Eye (tissue), 1 donor: ENCODE measurements around the gene LRRC26.
A peak's percentile ranks its signal among the peaks of the same experiment; 100 is the strongest.

Experiments
- DNase-seq: peaks from one replicate; pipeline ENCODE4 v3.0.0-alpha.2; 2015

The LRRC26 gene

DNA sequence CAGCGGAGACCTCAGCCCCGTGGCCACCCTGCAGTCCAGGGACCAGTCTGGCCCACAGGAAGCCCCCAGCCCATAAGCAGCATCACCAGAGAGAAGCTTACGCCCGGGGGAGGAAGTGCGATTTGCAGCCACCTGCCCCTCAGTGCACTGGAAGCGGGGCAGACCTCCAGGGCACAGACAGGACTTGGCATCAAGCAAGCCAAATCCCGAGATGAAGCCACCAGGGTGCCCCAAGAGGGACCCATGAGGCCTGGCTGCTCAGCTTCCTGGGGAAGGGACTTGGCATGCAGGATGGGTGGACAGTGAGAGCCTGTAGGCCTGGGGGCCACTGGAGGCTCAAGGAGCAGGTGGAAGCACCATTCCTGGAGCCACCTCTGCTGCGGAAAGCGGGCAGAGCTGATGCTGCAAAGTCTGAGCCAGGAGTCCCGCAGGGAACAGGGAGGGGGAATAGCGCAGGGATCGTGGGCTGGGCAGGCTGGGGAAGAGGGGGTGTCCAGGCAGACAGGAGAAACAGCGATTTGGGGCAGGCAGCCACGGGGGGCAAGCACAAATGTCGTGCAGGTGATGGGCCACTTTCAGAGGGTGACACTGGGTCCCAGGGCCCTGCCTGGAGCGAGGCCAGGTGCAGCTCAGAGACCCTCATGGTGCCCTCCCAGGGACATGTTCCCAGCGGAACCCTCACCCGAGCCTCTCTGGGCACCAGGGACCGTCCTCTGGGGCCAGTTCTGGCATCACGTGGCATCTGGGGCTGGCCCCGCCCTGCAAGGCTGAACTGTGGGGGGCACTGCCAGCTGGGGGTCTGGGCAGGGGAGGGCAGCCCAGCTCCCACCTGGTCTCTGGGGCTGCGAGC, 3.2 kb downstream of the LRRC26 start:
- no peak for DNase-seq

GRCh38 chr9:137165250-137165836, 4.5 kb downstream of the LRRC26 start:
- DNase-seq, result no peak

DNA sequence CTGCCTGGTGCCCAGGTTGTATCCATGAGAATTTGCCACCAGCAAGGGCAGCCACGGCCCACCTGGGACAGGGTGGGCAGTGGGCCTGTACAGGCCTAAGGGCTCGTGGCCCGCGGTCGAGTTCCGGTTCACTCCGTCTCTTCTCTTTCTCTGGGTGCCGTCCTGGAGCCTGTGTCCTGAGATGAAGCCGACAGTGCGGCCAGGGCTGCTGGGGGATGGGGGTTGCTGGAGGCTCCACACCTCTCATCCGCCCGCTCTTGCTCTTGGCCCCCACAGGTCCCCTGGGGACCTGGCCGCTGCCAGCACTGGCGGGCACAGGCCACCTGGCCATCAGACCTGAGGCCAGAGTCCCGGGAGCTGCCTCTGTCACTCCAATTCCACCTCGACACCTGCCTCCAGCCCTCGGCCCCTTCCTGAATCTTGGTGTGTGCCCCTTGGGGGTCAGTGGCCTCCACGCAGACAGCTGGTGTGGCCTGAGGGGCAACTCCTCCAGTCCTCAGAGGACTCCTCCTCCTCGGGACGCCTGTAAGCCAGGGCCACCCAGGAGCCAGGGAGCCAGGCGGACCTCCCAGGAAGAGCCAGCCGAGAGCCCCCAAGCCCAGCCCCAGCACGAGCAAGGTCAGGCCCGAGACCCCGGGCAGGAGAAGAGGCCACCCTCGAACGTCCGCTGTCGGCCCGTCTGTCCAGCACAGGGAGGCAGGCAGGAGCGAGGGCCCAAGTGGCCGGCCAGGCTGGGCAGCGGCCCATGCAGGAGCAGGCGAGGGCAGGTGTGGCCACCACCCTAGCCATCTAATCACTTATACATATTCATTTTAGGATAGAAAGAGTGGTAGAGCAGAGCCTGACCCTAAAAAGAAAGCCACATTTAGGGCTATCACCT, 5.2 kb downstream of the LRRC26 start:
- no peak for DNase-seq

GRCh38 chr9:137163805-137164204, 6.0 kb downstream of the LRRC26 start:
- DNase-seq, result no peak

DNA sequence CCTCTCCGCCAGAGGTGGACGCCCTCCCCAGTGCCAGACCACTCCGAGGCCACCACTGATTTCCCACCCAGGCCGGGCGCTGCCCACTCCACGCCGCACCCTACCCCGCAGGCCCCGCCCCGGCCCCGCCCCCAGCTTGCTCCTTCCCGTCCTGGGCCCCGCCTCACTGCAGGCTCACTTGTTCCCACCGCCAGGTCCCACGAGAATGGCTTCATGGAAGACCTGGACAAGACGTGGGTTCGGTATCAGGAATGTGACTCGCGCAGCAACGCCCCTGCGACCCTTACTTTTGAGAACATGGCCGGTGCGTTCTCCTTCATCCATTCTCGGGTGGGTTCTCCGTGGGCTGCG, 6.5 kb downstream of the LRRC26 start:
- no peak for DNase-seq

DNA sequence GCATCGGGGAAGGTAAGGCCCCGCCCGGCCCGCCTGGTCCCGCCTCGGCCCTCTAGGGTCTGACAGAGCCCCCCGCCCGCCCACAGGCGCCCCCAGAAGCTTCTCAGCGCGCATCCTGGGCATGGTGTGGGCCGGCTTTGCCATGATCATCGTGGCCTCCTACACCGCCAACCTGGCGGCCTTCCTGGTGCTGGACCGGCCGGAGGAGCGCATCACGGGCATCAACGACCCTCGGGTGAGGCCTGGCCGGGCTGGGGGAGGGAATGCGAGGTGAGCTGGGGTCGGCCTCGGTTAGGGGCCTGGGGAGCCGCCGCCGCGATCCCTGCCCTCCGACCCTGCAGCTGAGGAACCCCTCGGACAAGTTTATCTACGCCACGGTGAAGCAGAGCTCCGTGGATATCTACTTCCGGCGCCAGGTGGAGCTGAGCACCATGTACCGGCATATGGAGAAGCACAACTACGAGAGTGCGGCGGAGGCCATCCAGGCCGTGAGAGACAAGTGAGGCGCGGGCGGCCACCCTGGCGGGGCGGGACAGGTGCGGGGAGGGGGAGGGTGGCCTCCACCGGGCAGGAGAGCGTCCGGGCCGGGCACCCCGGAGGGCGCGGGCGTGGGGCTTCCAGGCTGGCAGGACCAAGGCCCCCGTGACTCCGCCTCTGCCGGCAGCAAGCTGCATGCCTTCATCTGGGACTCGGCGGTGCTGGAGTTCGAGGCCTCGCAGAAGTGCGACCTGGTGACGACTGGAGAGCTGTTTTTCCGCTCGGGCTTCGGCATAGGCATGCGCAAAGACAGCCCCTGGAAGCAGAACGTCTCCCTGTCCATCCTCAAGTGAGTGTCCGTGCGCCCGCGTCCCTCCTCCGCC, 7.1 kb downstream of the LRRC26 start:
- DNase-seq, result peak; percentile 54

GRCh38 chr9:137161558-137162486, 8.0 kb downstream of the LRRC26 start:
- DNase-seq, result no peak

GRCh38 chr9:137160716-137161557, 8.9 kb downstream of the LRRC26 start:
- DNase-seq, result no peak

DNA sequence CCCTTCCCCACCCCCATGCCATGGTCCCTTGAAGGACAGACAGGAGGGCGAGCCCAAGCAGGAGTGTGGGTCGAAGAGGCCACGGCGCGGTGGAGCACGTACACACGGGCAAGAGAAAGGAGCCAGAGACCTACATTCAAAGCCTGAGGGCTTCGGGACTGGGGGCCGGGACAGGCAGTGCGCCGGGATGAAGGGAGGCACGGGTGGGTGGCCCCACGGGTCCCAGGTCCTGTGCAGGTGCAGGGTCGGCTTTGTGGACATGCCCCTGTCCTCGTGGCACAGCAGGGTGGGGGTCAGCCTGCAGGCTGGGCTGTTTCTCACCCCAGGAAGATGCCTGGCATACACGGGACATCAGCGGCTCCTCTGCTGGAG, 9.8 kb downstream of the LRRC26 start:
- DNase-seq, result no peak

DNA sequence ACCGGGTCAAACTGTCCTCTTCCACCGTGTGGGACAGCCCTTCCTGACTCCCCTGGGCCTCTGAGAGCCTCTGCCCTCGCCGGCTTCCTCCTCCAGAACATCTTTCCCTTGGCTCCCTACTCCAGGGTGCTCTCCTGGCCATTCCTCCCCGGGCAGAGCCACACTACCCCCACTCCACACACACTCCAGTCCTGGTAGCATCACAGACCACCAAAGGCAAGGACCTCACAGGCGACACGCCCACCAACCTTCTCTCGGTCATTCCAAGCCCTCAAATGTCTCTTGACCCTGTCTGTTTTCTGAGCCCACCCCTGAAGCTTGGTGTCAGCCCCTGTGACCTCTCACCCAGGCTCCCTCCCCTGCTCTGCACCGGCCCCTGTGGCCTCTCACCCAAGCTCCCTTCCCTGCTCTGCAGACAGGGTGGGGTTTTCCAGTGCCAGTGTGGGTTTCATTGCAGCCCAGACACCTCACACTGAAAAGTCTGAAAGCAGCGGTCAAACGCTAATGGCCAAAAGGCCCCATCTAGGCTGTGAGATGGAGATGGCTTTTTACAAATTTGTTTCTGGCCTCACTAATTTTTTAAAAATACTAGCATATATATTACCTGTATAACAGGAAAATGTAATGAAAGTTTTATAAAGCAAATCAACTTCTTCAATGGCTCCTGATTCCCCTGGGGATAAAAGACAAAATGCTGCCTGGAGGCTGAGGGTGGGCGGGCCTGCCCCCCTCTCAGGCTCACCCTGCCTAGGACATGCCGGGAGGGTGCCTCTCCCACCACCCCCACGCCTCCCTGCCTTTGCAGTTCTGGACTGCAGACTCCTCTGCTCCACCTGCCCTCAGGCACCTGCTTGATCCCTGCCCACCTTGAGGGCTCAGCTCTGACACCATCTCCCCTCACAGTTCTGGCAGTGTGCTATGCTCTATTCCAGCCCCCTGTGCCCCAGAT, 10.5 kb downstream of the LRRC26 start:
- DNase-seq, result no peak

- DNase-seq, result no peak
These were observed 11.2 kb downstream of the LRRC26 start for GRCh38 chr9:137158625-137159024.

DNA sequence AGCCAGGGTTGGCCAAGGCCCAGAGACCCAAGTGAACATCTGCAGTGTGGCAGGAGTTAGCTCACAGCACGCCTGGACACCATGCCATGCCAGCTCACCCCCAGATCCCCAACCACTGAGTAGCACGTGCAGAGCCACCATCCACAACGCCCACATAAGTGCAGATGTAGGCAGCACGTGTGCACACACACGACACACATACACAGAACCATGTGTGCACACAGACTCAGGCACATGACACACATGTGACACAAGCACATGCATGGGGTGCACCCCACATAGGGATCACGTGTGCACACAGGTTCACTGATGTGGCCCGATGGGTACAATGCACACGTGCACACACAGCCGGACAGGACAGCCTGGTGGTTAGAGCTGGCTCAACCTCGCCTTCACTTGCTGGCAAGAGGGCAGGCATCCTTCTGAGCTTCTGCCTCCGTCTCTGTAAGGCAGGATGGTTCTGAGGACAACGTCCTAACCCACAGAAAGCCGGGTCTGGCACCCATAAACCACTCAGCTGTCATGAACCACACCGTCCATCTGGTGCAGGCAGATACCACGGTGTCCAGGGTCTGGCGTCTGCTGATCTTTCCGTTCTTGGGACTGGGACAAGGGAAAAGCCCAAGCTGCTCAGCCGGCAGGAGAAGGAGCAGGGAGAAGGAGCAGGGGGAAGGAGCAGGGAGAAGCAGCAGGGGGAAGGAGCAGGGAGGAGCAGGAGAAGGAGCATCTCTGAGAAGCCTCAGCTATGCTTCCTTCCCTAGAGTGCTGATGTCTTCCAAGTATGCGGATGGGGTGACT, 12.0 kb downstream of the LRRC26 start:
- DNase-seq, result no peak

GRCh38 chr9:137156567-137157375, 13.1 kb downstream of the LRRC26 start:
- DNase-seq, result peak; percentile 52

DNA sequence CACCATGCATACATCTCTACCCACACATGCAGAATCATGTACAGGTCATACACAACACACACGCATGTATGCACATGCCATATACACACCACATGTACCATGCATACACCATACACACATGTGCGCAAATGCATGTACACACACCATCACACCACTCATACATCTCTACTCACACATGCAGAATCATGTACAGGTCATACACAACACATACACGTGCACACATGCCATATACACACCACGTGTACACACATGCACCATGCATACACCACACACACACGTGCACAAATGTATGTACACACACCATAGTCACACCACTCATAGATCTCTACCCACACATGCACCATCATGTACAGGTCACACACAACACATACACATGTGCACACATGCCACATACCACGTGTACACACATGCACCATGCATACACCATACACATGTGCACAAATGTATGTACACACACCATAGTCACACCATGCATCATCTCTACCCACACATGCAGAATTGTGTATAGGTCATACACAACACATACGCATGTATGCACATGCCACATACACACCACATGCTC, 16.9 kb downstream of the LRRC26 start:
- DNase-seq, result no peak

- DNase-seq, result no peak
These were observed 19.0 kb downstream of the LRRC26 start for GRCh38 chr9:137150617-137151457.

DNA sequence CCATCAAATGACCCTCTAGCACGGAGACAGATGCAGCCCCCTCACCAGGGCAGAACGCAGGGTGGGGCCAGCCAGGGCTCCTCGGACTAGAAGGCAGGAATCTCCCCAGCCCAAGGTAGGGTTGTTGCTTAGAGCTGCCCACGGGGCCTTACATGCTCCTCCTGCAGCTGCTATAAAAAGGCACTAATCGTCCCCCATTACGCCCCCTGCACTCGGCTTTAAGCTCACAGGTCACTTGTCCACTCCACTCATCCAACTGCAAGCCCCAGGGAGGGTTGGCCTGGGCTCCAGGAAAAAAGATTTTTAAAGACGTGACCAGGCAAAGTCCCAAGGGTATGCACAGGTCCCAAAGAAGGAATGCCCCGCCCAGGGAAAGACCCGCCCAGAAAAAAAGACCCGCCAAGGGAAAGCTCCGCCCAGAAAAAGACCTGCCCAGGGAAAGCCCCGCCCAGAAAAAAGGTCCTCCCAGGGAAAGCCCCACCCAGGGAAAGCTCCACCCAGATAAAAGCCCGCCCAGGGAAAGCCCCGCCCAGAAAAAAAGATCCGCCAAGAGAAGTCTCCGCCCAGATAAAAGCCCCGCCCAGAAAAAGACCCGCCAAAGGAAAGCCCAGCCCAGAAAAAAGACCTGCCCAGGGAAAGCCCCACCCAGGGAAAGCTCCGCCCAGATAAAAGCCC, 19.8 kb downstream of the LRRC26 start:
- DNase-seq, result no peak
